HuH-7.5 (cell line): ENCODE measurements around the gene GJD2.

Experiments
- DNase-seq: peaks from one replicate; pipeline ENCODE4 v3.0.0; 2011; ENCODE audit warnings: low spot score

Gene GJD2

GRCh38 chr15:34773013-34773412 is 18.2 kb upstream of the GJD2 start:
- DNase-seq = no peak

DNA sequence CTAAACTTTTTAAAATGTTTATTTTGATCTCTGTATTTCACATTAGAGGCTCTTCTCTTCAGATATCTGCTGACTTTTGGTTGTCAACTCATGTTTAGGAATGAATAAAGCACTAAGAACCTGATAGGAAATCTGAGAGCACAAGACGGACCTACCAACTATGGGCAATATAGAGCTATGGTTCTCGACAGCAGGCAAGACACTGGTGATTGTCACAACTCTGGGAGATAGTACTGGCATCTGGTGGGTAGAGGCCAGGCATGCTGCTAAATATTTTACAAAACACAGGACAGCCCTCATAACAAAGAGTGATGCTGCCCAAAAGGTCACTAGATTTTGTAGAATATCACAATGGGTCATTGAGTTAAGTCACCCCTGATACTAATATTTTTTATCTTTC is 17.5 kb upstream of the GJD2 start:
- no peak for DNase-seq

- DNase-seq = no peak
Measured at GRCh38 chr15:34769711-34770110, 14.9 kb upstream of the GJD2 start.

DNA sequence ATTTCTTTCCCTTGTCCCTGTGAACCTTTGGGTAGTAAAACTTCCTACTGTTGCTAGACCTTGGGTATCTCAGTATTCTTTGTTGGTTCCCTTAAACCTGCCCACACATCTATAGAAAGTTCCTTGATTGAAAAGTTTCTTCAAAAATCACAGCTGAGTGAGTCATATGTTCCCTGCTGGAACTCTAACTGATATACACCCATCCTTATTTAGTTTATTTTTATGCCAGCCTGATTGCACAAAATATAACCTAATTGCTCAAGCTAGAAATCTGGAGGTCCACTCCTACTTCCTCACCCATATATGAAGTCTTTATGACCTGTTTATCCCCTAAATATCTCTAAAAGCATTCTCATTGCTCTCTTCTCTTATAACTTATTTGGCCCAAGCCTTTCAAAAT is 13.7 kb upstream of the GJD2 start:
- DNase-seq = no peak

DNA sequence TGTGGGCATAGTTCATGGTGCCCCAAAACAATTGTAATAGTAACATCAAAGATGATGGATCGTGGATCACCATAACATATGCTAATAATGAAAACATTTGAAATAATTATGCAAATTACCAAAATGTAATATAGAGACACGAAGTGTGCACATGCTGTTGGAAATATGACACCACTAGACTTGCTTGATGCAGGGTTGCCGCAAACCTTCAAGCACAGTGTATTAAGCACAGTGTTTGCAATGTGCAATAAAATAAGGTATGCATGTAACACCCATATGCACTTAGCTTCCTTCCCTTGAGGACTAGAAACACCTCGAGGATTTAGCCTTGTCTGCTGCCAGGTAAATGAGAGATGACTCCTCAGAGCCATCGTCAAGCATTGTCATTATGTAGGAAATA is 10.9 kb upstream of the GJD2 start:
- DNase-seq = no peak

GRCh38 chr15:34760909-34761308 is 6.1 kb upstream of the GJD2 start:
- DNase-seq = no peak

- DNase-seq = no peak
Measured at GRCh38 chr15:34759992-34760391, 5.2 kb upstream of the GJD2 start.

DNA sequence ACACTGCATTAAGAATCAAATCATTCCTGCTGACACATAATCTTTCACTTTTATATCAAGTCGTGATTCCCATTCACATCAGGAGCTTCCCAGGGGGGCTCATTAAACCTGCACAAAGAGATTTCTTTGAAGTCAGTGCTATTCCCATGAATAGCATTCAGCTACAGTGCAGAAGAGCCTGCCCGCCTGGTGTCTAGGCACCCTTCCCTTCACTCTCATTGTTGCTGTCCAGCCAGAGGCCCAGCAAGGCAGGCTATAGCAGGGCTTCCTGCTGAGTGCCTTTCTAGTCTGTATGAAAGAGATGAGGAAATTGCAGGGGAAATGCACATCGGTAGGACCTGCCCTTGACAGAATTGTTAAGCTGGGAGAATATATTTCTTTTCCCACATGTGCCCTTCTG is 4.5 kb upstream of the GJD2 start:
- no peak for DNase-seq

- DNase-seq = no peak
Measured at GRCh38 chr15:34757262-34757661, 2.5 kb upstream of the GJD2 start.

DNA sequence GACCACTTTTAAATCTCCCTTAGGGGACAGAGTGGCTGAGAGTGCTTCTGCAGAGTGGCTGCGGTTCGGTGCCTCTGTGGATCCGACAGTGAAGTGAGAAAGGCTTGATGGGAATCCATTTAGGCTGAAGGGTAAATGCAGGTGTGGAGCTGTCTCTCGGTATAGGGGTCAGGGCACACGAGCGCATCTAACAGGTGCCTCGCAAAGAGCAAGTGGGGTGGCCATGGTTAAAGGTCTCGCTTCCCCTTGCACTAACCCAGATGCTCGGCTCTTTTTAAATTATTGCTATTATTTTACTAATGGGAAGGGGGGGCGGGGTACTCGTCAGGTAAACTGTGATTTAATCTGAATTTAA is 598 bp upstream of the GJD2 start:
- DNase-seq = no peak

DNA sequence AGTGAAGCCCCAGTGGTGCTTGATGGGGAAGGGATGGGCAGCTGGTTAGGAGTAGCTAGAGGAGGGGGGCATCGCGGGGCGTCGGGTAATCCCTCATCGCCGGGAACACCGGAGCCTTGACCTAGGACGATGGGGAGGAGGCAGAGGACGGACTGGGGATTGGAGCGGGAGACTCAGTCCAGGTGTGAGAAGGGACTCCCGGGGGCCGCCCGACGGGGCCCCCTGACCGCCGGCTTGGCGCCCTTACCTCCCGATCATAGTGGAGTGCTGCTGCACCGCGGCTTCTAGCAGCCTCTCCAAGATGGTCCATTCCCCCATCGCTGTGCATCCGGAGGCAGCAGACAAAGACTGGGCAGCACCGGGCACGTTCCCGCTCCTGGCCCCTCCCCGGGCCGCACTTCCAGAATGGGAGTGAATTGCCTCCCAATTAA is 612 bp downstream of the GJD2 start:
- DNase-seq = no peak

GRCh38 chr15:34753236-34753894 is 1.4 kb downstream of the GJD2 start:
- DNase-seq = peak; percentile 36

GRCh38 chr15:34749691-34750090 is 5.1 kb downstream of the GJD2 start:
- DNase-seq = no peak

DNA sequence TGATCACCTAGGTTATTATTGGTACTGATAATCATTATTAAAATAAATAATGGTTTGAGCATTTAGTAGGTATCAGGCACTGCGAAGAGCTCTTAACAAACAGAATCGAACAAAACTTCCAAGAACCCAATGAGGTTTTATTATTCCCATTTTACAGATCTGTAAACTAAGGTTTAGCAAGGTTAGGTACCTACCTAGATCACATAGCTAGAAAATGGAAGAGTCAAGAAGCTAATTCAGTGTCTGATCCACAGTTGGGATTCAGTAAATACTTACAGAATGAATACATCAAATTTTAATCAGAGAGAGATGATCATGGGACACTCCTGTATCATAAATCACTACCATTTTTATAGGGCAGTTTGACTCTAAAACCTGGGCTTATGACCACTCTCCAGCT is 15.5 kb downstream of the GJD2 start:
- no peak for DNase-seq

GRCh38 chr15:34738002-34738401 is 16.8 kb downstream of the GJD2 start:
- DNase-seq = no peak

- no peak for DNase-seq
Measured at GRCh38 chr15:34737477-34737876, 17.3 kb downstream of the GJD2 start.

- DNase-seq = no peak
Measured at GRCh38 chr15:34734303-34734702, 20.5 kb downstream of the GJD2 start.

GRCh38 chr15:34733621-34734020 is 21.2 kb downstream of the GJD2 start:
- no peak for DNase-seq

- DNase-seq = no peak
Measured at GRCh38 chr15:34732430-34732829, 22.4 kb downstream of the GJD2 start.

DNA sequence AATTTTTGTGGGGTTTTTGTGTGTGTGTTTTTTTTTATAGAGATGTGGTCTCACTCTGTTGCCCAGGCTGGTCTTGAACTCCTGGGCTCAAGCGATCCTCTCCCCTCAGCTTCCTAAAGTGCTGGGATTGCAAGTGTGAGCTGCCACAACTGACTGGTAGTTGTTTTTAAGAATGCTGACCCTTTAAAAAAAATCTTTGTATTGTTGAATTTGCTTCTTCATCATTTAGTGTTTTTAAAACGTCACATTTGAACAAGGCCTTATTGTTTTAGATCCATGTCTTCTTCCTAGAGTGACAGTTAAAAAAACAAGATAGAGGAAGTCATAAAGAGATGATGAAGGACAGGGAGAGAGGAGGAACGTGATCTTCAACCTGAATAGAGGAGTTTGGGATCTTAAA is 24.1 kb downstream of the GJD2 start:
- DNase-seq = no peak

DNA sequence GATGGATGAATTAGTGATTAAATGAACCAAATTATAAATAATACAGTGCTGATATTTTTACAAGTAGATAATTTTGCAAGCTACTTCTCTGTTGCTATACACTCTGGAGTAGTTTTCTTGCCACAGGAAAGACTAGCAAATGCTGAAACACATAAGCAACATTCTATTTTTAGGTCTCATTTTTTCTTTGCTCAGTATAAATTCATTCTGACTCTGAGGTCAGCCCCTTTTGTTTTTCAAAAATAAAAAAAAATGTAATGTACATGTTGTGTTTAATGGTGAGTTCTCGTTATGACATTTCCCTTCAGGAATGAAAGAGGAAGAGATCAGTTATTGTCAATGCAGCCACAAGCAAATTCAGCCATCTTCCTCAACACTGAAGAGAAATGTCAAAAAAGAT is 24.9 kb downstream of the GJD2 start:
- no peak for DNase-seq

GRCh38 chr15:34729056-34729455 is 25.7 kb downstream of the GJD2 start:
- no peak for DNase-seq

GRCh38 chr15:34726406-34727100 is 28.2 kb downstream of the GJD2 start:
- no peak for DNase-seq

GRCh38 chr15:34725556-34725955 is 29.2 kb downstream of the GJD2 start:
- DNase-seq = no peak
